GM19240 (cell line): Measurements from ENCODE around the gene ELFN1.
"Not testable (repeated sequence)": the region's sequence is repeated elsewhere in the genome, so short reads cannot be mapped to it uniquely, and the experiment has no call there.

Source experiments
- DNase-seq: peaks from one replicate; pipeline ENCODE4 v3.0.0; 2011; ENCODE audit warnings: low spot score; ENCODE audit not compliant: insufficient read length

ELFN1 gene

DNA sequence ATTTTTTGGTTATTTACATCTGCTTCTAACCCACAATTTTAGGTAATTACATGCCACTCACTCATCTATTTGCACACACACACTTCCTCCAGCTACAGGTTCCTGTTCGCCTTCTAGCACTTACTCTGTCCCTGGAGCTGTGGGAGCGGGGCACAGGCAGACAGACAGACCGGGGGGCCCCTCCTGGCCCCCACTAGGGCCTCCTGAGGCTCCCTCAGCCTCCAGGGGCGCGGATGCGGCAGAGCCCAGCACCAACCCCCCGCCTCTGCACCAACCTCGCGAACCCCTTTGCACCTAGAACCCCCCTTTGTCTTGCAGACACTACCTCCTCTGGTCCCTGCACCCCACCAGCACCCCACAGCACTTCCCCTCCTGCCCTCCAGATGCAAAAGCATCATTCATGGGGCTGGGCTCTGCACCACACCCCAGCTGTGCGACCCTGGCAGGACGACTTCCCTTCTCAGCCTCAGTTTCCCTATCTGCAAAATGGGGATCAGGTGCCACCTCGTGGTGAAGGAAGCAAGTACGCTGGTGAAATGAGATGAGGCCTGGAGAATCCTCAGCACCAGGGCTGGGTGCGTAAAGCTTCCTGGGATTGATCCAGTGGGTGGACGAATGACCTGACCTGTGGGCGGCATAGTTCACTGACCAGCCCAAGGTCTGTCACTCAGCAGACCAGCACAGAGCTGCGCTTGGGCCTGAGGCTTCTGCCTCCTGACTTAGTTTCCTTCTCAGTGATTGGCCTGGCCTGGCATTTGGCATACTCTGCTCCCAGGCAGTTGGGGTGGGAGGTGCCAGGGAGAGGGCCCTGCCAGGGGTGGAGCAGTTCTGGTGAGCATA is 37.9 kb downstream of the ELFN1 start:
- no peak for DNase-seq

DNA sequence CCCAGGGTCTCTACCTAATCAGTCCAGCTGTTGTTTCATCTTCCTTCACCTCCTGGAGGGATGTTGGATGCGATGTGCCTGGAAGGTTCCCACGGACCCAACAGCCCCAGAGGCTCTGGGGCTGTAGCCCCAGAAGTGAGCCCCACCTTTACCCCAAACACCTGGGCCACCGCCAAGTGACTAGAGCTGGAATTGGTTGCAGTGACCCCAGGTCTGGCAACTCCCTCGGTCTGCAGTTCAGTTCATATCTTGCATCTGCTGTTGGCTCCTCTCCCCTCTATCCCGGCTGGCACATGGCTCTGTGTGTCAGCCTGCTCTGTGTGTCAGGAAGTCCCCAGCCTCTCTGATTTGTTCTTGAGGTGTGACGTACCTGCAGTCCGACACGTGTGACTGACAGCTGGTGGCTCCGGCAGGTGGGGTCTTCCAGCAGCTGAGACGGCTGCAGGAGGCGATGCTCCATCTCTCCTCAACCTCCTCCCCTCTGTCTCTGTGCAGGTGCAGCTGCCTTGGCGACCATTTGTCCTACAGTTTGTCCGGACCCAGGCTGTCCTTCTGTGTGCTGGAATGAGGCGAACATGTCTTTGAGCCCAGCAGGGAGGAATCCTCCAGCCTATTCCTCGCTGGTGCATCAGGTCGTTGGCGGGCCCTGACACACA is 38.6 kb downstream of the ELFN1 start:
- DNase-seq: no peak

GRCh38 chr7:1709281-1709680 is 39.2 kb downstream of the ELFN1 start:
- no peak for DNase-seq

DNA sequence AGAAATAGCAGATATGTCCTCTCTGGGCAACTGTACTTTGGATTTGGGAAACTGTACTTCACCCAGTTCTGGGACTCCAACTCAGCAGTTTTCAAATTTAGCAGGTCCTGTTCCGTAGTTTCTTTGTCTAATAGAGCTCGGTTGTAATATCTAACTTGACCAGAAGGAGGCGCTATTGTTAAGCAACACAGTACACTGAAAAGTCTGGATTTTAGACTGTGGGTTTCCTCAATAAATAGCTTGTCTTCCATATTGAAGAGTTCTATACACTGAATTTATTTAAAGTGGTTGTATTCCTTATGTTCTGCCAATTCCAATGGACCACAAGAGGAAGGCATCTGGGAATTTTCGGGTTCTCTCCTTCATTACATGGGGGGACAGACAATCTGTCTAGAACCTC is 39.8 kb downstream of the ELFN1 start:
- no peak for DNase-seq

DNA sequence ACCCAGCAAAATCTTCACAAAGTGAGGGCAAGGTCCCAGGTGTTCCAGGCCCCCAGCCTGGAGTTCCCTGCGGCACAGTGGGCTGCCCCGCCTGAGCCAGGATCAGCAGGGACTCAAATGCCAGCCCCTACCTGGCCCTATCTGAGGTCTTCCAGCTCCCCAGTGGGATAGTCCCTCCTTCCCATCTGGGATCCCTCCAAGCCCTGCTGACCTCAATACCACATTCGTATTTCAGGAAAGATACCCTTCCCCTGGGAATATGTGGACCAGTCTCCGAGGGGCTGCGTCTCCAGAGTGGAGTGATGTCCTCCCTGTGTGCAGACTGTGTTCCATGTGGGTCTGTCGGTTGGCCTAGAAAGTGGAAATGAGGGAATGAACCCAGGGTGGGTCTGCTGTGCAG is 40.9 kb downstream of the ELFN1 start:
- no peak for DNase-seq

- DNase-seq: no peak
Measured at GRCh38 chr7:1712907-1713501, 42.9 kb downstream of the ELFN1 start.

GRCh38 chr7:1713502-1714484 is 43.7 kb downstream of the ELFN1 start:
- no peak for DNase-seq

DNA sequence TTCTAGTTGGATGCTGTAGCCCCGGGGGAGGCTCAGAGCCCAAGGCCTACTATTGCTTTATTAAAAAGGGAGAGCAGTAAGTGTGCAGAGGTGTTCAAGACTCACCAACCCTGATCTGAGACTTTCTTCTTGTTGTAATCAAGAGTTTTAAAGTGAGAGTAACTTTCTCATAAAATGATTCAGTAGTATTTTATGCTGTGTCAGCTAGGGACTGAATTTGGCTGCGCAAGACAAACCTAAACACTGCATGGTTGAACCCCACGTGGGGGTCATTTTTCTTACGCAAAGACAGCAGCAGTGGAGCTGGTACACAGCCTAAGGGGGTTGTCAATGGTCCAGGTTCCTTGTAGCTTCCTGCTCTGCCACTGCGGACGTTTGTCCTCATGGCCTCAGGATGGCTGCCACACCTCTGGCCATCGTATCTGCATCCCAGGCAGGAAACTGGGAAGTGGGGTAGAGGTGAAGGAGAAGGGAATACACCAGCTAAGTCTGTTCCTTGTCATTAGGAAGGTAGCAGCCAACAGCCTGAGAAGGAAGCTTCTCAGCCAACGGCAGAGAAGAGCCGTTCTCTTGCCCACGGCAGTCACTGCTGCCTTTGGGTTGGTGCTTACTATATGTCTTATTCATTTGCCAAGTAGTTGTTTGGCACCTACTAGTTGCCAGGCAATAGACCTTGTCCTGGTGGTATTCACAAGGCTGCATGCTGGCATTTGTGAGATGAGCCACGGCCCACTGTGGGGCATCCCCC is 44.7 kb downstream of the ELFN1 start:
- no peak for DNase-seq

- DNase-seq: no peak
Measured at GRCh38 chr7:1715331-1715625, 45.2 kb downstream of the ELFN1 start.

GRCh38 chr7:1715671-1716074 is 45.6 kb downstream of the ELFN1 start:
- no peak for DNase-seq

DNA sequence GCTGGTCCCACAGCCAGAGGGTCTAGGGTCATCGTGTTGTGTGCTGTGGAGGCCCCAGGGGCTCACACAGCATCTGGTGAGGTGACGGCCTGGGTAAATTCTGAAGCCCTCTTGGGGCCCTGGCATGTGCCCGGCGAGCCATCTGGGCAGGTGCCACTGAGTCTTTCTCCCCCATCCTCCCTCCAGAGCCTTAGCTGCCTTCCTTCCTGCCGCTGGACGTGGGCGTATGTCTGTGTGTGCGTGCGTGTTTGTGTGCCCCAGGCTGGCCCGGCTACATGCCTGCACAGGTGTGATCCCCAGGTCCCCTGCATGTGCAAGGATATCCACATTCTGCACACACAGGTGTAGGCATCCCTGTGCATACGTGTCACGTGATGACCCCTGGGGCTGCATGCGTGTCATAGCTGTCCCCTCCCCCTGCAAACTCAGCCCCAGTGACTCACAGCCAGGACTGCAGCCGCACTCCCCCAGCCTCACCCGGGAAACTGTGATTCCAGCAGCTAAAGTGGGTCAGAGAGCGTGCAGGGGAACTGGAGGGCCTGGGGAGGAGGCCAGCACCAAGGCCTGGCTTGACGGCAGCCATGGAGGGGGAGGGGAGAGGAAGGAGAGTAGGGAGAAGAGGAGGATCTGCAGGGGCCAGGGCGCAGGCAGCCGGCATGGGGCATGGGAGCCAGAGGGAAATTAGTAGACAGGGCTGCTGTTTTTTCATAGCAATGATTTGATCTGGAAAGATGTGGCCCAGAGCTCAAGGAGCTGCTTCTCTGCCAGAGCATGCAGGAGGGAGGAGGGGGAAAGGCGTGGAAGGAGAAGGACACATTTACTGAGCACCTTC is 46.4 kb downstream of the ELFN1 start:
- no peak for DNase-seq

DNA sequence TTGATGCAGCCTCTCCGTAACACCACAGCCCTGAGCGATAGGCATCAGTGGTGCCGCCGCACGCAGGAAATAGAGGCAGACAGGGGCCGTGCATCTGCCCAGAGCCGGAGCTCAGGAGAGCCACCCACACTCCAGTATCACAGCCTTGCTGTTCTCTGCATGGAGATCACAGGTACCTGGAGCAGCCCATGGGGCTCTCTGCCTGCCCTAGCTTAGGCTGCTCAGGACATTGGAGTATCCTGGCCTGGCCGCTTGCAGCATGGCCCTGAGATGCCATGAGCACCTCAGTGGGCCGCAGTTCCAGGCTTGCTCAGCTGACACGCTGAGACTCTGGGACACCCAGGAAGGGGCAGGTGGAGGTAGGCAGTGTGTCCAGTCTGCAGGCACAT is 47.0 kb downstream of the ELFN1 start:
- DNase-seq: no peak

GRCh38 chr7:1717903-1718676 is 48.0 kb downstream of the ELFN1 start:
- no peak for DNase-seq

DNA sequence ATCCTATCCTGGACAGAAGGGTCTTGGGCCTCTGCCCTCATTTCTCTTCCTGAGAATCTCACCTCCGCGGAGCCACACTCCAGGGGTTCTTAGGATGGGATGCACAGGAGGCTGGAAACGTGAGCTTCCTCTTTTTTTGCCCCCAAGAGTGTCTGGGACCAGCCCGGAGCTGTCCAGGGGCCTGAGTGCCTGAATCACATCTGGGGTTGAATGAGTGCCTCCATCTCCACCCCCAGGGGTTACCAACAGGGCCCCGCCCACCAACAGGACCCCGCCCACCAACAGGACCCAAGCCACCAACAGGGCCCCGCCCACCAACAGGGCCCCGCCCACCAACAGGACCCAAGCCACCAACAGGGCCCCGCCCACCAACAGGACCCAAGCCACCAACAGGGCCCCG is 48.8 kb downstream of the ELFN1 start:
- DNase-seq: not testable (repeated sequence)

DNA sequence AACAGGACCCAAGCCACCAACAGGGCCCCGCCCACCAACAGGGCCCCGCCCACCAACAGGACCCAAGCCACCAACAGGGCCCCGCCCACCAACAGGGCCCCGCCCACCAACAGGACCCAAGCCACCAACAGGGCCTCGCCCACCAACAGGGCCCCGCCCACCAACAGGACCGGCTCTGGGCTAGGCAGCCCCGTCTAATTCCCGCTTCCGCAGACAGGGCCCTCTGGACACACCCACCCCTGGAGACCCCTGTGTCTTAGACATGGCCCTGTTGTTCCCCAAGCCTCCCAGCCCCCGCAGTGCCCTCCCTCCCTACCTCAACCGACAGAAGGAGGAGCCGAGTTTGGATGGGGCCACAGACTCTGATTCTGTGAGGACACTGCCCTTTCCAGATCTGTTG is 49.2 kb downstream of the ELFN1 start:
- DNase-seq: not testable (repeated sequence)

DNA sequence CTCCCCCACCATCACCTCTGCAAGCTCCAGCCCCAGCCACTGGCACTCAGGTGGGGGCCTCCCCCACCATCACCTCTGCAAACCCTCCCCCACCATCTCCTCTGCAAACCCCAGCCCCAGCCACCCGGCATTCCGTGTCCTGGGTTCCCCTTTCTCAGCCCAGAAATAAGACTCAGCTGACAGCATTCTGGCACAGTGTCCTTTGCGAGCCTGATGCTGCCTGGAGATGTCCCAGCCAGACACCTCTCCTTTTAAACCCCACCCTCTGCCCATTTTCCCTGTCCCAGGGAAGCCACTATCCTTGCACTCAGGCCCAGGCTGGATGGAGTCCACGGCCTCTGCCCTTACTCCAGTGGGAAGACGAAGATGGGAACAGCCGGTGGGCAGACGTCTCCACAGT is 49.8 kb downstream of the ELFN1 start:
- DNase-seq: no peak

- no peak for DNase-seq
Measured at GRCh38 chr7:1720326-1720725, 50.2 kb downstream of the ELFN1 start.

DNA sequence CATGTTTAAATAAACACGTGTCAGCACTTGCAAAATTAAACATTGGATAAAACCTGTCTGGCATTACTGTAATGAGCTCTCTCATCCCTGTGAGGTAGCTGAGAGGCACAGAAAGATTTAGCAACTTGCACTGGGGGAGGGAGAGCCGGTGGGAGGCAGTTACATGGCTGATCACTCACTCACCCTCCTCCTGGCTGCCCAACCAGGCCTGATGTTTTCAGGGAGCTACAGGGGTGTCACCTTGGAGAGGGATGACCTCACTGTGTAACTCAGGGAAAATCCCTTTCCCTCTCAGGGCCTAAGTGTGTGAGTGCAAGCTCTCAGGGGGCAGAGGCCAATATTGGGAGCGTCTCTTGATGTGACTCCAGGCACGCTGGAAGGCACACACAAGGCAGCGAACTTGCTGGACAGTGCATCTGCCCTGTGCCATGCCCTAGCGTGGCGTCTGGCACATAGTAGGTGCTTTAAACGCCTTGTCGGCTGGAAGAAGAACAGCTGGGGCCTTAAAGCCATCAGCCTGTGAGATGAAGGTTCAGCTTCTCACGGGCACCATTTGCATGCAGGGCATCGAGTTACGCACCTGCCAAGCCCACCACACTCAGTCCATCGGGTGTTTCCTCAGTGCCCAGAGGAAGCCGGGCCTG is 51.1 kb downstream of the ELFN1 start:
- DNase-seq: no peak

- DNase-seq: no peak
Measured at GRCh38 chr7:1723254-1723653, 53.2 kb downstream of the ELFN1 start.
